Activated naive CD8-positive, alpha-beta T cell (primary cell): ENCODE data around the gene AIFM2.
"Not testable (repeated sequence)": the region's sequence is repeated elsewhere in the genome, so short reads cannot be mapped to it uniquely, and the experiment has no call there.

ENCODE experiments used
- H3K27ac Mint-ChIP-seq: one replicate; pipeline ENCODE4 v1.8.0; 2021; ENCODE audit warnings: mixed read lengths
- H3K27me3 Mint-ChIP-seq: one replicate; pipeline ENCODE4 v1.8.0; 2021; ENCODE audit warnings: mixed read lengths
- H3K36me3 Mint-ChIP-seq: one replicate; pipeline ENCODE4 v1.8.0; 2021; ENCODE audit warnings: mixed read lengths
- H3K4me1 Mint-ChIP-seq: one replicate; pipeline ENCODE4 v1.8.0; 2021; ENCODE audit warnings: low read depth, mixed read lengths
- H3K4me3 Mint-ChIP-seq: one replicate; pipeline ENCODE4 v1.8.0; 2021; ENCODE audit warnings: mild to moderate bottlenecking, mixed read lengths
- H3K9me3 Mint-ChIP-seq: one replicate; pipeline ENCODE4 v1.8.0; 2021; ENCODE audit warnings: low read depth, mixed read lengths

AIFM2 gene

GRCh38 chr10:70160798-70161197 is 28.2 kb upstream of the AIFM2 start:
- Mint-ChIP-seq H3K27ac (peak overlapping the region; percentile 93), H3K4me3 (peak overlapping the region; percentile 78), H3K4me1 (peaks cover 62% of the 10 kb centered on the region), H3K36me3 (peaks cover 22% of the 10 kb centered on the region), H3K9me3 (no peaks in the 10 kb centered on the region), H3K27me3 (no peaks in the 10 kb centered on the region)

GRCh38 chr10:70159366-70159765 is 26.7 kb upstream of the AIFM2 start:
- H3K27ac Mint-ChIP-seq, H3K4me3 Mint-ChIP-seq, H3K9me3 Mint-ChIP-seq, H3K27me3 Mint-ChIP-seq: not testable (repeated sequence)
- H3K36me3 Mint-ChIP-seq, result peaks cover 21% of the 10 kb centered on the region
- peaks cover 57% of the 10 kb centered on the region for H3K4me1 Mint-ChIP-seq

- no peak overlapping the region for H3K4me3 Mint-ChIP-seq
- H3K27ac Mint-ChIP-seq, result no peak overlapping the region
- peaks cover 17% of the 10 kb centered on the region for H3K36me3 Mint-ChIP-seq
- H3K4me1 Mint-ChIP-seq, result peaks cover 45% of the 10 kb centered on the region
- H3K27me3 Mint-ChIP-seq, result no peaks in the 10 kb centered on the region
- H3K9me3 Mint-ChIP-seq, result no peaks in the 10 kb centered on the region
These were observed 25.5 kb upstream of the AIFM2 start for GRCh38 chr10:70158113-70158512.

DNA sequence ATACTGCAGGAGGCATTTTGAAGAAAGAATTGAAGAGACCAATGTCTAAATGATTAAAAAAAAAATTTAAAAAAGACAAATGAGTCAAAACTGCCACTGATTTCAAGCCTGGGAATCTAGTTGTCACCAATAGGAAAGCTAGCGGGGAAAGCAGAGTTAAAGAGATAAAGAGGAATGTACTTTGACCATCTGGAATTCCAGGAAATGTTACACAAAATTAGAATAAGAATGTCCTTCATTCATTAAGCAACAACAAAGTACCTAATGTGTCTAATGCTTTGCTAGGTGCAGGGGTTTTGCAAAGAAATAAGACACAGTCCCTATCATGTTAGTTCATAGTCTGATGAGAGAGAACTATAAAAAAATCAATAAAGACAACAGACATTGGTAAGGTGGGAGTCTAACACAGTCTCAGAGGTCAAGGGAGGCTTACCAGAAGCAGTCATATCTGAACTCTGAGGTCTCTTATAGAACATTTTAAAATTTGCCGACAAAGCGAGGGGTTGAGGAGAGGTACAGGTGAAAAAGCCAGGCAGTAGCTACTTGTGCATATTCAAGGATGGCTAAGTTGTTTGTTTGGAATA is 22.7 kb upstream of the AIFM2 start:
- peak overlapping the region; percentile 25 for H3K27ac Mint-ChIP-seq
- no peaks in the 10 kb centered on the region for H3K27me3 Mint-ChIP-seq
- H3K36me3 Mint-ChIP-seq, result peaks cover 10% of the 10 kb centered on the region
- peaks cover 26% of the 10 kb centered on the region for H3K4me1 Mint-ChIP-seq
- H3K4me3 Mint-ChIP-seq, result no peak overlapping the region
- no peaks in the 10 kb centered on the region for H3K9me3 Mint-ChIP-seq

DNA sequence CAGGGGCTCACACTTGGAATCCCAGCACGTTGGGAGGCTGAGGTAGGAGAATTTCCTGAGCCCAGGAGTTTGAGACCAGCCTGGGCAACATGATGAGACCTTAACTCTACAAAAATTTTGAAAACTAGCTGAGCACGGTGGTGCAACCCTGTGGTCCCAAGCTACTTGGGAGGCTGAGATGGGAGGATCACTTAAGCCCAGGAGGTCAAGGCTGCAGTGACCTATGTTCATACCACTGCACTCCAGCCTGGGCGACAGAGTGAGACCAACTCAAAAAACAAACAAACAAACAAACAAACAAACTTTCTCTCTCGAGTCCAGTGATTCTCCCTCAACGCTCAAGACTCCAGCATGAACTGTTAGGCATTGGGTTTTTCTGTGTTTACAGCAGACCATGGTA is 15.9 kb upstream of the AIFM2 start:
- Mint-ChIP-seq H3K27me3 (no peaks in the 10 kb centered on the region), H3K4me1 (peaks cover 36% of the 10 kb centered on the region)

GRCh38 chr10:70147259-70147625 is 14.6 kb upstream of the AIFM2 start:
- Mint-ChIP-seq H3K27ac (peak overlapping the region; percentile 95), H3K4me3 (peak overlapping the region; percentile 86), H3K9me3 (no peaks in the 10 kb centered on the region), H3K4me1 (peaks cover 44% of the 10 kb centered on the region), H3K36me3 (peaks cover 2% of the 10 kb centered on the region), H3K27me3 (no peaks in the 10 kb centered on the region)

More for the DNA sequence above, 15.9 kb upstream of the AIFM2 start:
- no peak overlapping the region for H3K27ac Mint-ChIP-seq
- H3K4me3 Mint-ChIP-seq, result no peak overlapping the region
- H3K36me3 Mint-ChIP-seq, result peaks cover 2% of the 10 kb centered on the region
- H3K9me3 Mint-ChIP-seq, result no peaks in the 10 kb centered on the region

- Mint-ChIP-seq H3K36me3 (peaks cover 2% of the 10 kb centered on the region), H3K27ac (peak within 1 kb of the TSS; percentile 96), H3K4me3 (peak within 1 kb of the TSS; percentile 89), H3K9me3 (no peaks in the 10 kb centered on the region), H3K27me3 (no peaks in the 10 kb centered on the region), H3K4me1 (peaks cover 46% of the 10 kb centered on the region)
These were observed 14.0 kb upstream of the AIFM2 start, which contains the start of gene TYSND1 for GRCh38 chr10:70146489-70147258. TYSND1 (minus strand) TSS chr10:70146700; CDS start chr10:70146586, 114 bp downstream.

GRCh38 chr10:70145666-70146488 is 13.3 kb upstream of the AIFM2 start:
- no peaks in the 10 kb centered on the region for H3K27me3 Mint-ChIP-seq
- H3K36me3 Mint-ChIP-seq, result peaks cover 2% of the 10 kb centered on the region
- peak overlapping the region; percentile 89 for H3K4me3 Mint-ChIP-seq
- H3K27ac Mint-ChIP-seq, result peak overlapping the region; percentile 96
- peaks cover 46% of the 10 kb centered on the region for H3K4me1 Mint-ChIP-seq
- no peaks in the 10 kb centered on the region for H3K9me3 Mint-ChIP-seq

DNA sequence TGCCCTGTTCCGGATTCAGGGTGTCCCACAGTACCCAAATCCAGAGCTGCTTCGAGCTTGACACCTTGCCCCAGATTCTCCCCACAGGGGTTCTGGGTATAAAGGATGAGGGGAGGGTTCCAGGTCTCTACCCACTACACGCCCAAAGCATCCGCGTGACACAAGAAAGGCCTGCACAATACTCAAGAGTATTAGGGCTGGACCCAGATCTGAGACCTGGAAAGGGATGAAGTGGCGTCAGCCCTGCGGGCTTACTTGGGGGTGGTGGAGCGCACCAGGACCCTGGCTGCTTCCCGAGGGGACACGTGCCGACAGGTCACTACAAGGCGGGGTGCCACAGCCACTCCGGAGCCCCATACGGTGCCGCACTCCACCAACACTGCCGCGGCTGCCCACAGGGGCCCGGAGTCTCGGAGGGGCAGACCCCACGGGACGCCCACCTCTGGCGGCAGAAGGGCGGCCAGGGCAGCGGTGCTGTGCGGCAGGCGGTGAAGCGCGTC is 12.6 kb upstream of the AIFM2 start:
- peak overlapping the region; percentile 77 for H3K27ac Mint-ChIP-seq
- no peaks in the 10 kb centered on the region for H3K9me3 Mint-ChIP-seq
- H3K27me3 Mint-ChIP-seq, result no peaks in the 10 kb centered on the region
- H3K4me1 Mint-ChIP-seq, result peaks cover 50% of the 10 kb centered on the region
- H3K4me3 Mint-ChIP-seq, result peak overlapping the region; percentile 89
- H3K36me3 Mint-ChIP-seq, result peaks cover 4% of the 10 kb centered on the region

GRCh38 chr10:70144372-70145110 is 11.9 kb upstream of the AIFM2 start:
- Mint-ChIP-seq H3K27ac (peak overlapping the region; percentile 66), H3K4me3 (peak overlapping the region; percentile 89), H3K27me3 (no peaks in the 10 kb centered on the region), H3K4me1 (peaks cover 47% of the 10 kb centered on the region), H3K36me3 (peaks cover 6% of the 10 kb centered on the region), H3K9me3 (no peaks in the 10 kb centered on the region)

DNA sequence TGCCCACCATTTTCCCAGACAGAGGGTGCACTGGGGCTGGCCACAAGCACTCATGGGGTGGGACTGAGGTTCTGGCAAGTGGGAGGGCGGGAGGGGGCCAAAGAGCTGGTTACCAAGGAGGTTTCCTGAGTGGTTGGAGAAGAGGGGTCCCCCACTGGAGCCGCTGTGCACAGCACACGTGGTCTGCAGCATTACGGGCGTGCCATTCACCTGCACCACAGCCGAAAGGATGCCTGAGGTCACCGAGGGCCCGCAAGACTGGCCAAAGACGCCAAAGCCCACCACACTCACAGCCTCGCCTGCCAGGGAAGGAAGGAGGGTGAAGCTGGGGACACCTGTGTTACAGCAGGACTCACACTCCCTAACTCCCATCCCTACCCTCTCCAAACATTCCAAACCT is 9.9 kb upstream of the AIFM2 start:
- Mint-ChIP-seq H3K9me3 (no peaks in the 10 kb centered on the region), H3K36me3 (peaks cover 4% of the 10 kb centered on the region), H3K27me3 (no peaks in the 10 kb centered on the region), H3K27ac (no peak overlapping the region), H3K4me1 (peaks cover 45% of the 10 kb centered on the region), H3K4me3 (no peak overlapping the region)

- Mint-ChIP-seq H3K4me1 (peaks cover 45% of the 10 kb centered on the region), H3K36me3 (peaks cover 4% of the 10 kb centered on the region), H3K9me3 (no peaks in the 10 kb centered on the region), H3K27me3 (no peaks in the 10 kb centered on the region), H3K4me3 (no peak overlapping the region), H3K27ac (no peak overlapping the region)
These were observed 7.7 kb upstream of the AIFM2 start for GRCh38 chr10:70140297-70140696.

DNA sequence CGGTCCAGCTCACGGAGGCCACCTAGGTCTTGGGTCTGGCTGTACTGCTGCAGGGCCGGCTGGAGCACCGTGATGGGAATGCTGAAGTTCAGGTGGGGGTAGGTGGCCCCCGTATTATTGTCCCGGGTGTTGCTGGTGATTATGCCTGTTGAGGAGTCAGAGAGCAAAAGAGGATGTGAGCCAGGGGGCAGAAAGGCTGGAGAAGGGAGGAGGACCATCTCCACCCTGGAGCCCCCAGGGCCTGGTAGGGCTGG is 7.3 kb upstream of the AIFM2 start:
- no peak overlapping the region for H3K27ac Mint-ChIP-seq

GRCh38 chr10:70139151-70139996 is 6.7 kb upstream of the AIFM2 start:
- Mint-ChIP-seq H3K27ac (peak overlapping the region; percentile 50), H3K9me3 (no peaks in the 10 kb centered on the region), H3K4me3 (no peak overlapping the region), H3K36me3 (peaks cover 4% of the 10 kb centered on the region), H3K27me3 (no peaks in the 10 kb centered on the region), H3K4me1 (peaks cover 42% of the 10 kb centered on the region)

More for the DNA sequence above, 7.3 kb upstream of the AIFM2 start:
- Mint-ChIP-seq H3K4me3 (no peak overlapping the region), H3K4me1 (peaks cover 47% of the 10 kb centered on the region), H3K36me3 (peaks cover 4% of the 10 kb centered on the region), H3K27me3 (no peaks in the 10 kb centered on the region), H3K9me3 (no peaks in the 10 kb centered on the region)
